Bronchial epithelial cell (primary cell): ENCODE data around the gene CACNA1C. TPM values are rescaled to one million over a fixed set of nuclear protein-coding genes. Genes with fewer than 3 reads are reported as not detected.

ENCODE experiments used
- DNase-seq: peaks from one replicate; pipeline ENCODE4 v3.0.0-alpha.2; 2010; ENCODE audit warnings: low read depth
- FAIRE-seq: peaks from 2 replicates; lab custom pipeline; 2011; peaks lifted over from hg19 to GRCh38; lab: Jason Lieb, UNC
- H3K27me3 ChIP-seq: 2 replicates; pipeline ENCODE4 v1.5.1; 2011; ENCODE audit warnings: low read length; ENCODE audit not compliant: control insufficient read depth, insufficient read depth
- H3K36me3 ChIP-seq: 2 replicates; pipeline ENCODE4 v1.5.1; 2011; ENCODE audit warnings: low read length; ENCODE audit not compliant: control insufficient read depth, insufficient read depth
- H3K4me3 ChIP-seq: 2 replicates; pipeline ENCODE4 v1.5.1; 2011; ENCODE audit warnings: mild to moderate bottlenecking, low read depth, low read length, control low read depth
- total RNA-seq: library from RNA; depleted of rRNA; stranded (reverse); fragments of >200 nt; gene quantifications from 2 replicates; pipeline ENCODE4 v1.2.1, GENCODE V29; 2014
- TF ChIP-seq, protein P1 (sequence below): IDR thresholded peaks from 2 replicates; pipeline ENCODE4 v1.5.1; 2011; ENCODE audit warnings: mild to moderate bottlenecking, moderate library complexity, low read length, control low read depth, inconsistent platforms; ENCODE audit not compliant: insufficient read depth, severe bottlenecking

The CACNA1C gene
- total RNA-seq, 1 donor from 2014 or later = not detected

DNA sequence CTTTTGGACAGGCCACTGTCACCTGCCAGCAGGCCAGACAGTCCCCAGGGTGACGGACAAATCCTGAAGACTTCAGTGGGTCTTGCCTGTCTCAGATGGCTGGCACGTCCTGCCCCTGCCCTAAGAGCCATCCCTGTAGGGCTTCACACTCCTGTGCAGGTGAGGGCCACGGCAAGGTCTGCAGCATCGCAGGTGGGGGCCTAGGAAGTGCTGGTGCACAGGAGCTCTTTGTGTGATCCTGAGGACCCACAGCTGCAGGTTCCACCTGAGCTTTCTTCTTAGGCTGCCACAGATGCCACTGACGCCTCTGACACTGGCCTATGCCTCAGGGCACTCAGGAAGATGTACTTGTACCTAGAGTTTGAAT is 633.5 kb downstream of the CACNA1C start:
- Histone ChIP-seq H3K27me3 (no peaks in the 10 kb centered on the region), H3K4me3 (no peak overlapping the region), H3K36me3 (no peaks in the 10 kb centered on the region)
- FAIRE-seq = no peak
- no peak for DNase-seq
- TF ChIP-seq, protein P1, sequence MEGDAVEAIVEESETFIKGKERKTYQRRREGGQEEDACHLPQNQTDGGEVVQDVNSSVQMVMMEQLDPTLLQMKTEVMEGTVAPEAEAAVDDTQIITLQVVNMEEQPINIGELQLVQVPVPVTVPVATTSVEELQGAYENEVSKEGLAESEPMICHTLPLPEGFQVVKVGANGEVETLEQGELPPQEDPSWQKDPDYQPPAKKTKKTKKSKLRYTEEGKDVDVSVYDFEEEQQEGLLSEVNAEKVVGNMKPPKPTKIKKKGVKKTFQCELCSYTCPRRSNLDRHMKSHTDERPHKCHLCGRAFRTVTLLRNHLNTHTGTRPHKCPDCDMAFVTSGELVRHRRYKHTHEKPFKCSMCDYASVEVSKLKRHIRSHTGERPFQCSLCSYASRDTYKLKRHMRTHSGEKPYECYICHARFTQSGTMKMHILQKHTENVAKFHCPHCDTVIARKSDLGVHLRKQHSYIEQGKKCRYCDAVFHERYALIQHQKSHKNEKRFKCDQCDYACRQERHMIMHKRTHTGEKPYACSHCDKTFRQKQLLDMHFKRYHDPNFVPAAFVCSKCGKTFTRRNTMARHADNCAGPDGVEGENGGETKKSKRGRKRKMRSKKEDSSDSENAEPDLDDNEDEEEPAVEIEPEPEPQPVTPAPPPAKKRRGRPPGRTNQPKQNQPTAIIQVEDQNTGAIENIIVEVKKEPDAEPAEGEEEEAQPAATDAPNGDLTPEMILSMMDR = no peak

- FAIRE-seq (no peak), DNase-seq (no peak)
- H3K4me3 ChIP-seq = no peak overlapping the region
- TF ChIP-seq, protein P1 = no peak
- no peaks in the 10 kb centered on the region for H3K27me3 ChIP-seq
- H3K36me3 ChIP-seq = no peaks in the 10 kb centered on the region
Measured at GRCh38 chr12:2687058-2687457, 634.3 kb downstream of the CACNA1C start.

DNA sequence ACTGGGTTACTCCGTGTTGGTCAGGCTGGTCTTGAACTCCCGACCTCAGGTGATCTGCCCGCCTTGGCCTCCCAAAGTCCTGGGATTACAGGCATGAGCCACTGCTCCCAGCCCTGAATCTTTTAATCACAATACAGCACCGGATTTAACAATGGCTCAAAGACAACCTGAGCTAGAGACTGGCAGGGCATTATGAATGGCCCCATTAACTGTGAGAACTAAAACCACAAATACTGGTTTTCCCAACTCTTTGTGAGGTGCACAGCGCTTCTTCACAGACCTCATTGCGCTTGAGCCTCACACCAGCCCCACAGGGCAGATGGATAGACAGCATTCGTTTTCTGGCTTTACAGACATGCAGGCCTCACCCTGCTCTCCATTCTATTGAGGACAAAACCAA is 634.9 kb downstream of the CACNA1C start:
- TF ChIP-seq, protein P1 = no peak
- Histone ChIP-seq H3K36me3 (no peaks in the 10 kb centered on the region), H3K27me3 (no peaks in the 10 kb centered on the region), H3K4me3 (no peak overlapping the region)
- DNase-seq (no peak), FAIRE-seq (no peak)

DNA sequence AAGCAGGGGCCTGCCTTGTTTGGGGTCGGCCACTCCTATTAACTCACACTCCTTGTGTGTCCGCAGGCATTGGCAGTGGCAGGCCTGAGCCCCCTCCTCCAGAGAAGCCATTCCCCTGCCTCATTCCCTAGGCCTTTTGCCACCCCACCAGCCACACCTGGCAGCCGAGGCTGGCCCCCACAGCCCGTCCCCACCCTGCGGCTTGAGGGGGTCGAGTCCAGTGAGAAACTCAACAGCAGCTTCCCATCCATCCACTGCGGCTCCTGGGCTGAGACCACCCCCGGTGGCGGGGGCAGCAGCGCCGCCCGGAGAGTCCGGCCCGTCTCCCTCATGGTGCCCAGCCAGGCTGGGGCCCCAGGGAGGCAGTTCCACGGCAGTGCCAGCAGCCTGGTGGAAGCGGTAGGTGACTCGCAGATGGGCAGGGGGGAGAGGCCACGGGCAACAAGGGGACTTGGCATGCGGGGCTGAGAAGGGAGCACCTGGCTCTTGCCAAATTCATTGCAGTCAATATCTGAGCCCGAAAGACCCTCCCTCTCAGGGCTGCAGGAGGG is 635.7 kb downstream of the CACNA1C start:
- Histone ChIP-seq H3K4me3 (no peak overlapping the region), H3K27me3 (no peaks in the 10 kb centered on the region), H3K36me3 (no peaks in the 10 kb centered on the region)
- no peak for FAIRE-seq
- TF ChIP-seq, protein P1 = no peak
- DNase-seq = no peak

GRCh38 chr12:2689393-2689792 is 636.6 kb downstream of the CACNA1C start:
- Histone ChIP-seq H3K4me3 (no peak overlapping the region), H3K36me3 (no peaks in the 10 kb centered on the region), H3K27me3 (no peaks in the 10 kb centered on the region)
- DNase-seq = no peak
- no peak for FAIRE-seq
- TF ChIP-seq, protein P1 = no peak

GRCh38 chr12:2689879-2690278 is 637.1 kb downstream of the CACNA1C start:
- H3K27me3 ChIP-seq = no peaks in the 10 kb centered on the region
- DNase-seq (no peak), FAIRE-seq (no peak)

More at GRCh38 chr12:2689879-2690278, 637.1 kb downstream of the CACNA1C start:
- TF ChIP-seq, protein P1 = no peak
- Histone ChIP-seq H3K4me3 (no peak overlapping the region), H3K36me3 (no peaks in the 10 kb centered on the region)
